ENCODE data around the gene NME9.

- TF ChIP-seq, protein P1, sequence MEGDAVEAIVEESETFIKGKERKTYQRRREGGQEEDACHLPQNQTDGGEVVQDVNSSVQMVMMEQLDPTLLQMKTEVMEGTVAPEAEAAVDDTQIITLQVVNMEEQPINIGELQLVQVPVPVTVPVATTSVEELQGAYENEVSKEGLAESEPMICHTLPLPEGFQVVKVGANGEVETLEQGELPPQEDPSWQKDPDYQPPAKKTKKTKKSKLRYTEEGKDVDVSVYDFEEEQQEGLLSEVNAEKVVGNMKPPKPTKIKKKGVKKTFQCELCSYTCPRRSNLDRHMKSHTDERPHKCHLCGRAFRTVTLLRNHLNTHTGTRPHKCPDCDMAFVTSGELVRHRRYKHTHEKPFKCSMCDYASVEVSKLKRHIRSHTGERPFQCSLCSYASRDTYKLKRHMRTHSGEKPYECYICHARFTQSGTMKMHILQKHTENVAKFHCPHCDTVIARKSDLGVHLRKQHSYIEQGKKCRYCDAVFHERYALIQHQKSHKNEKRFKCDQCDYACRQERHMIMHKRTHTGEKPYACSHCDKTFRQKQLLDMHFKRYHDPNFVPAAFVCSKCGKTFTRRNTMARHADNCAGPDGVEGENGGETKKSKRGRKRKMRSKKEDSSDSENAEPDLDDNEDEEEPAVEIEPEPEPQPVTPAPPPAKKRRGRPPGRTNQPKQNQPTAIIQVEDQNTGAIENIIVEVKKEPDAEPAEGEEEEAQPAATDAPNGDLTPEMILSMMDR (IDR thresholded peaks at IDR 0.05), result no peak
- no peak for TF ChIP-seq MYBL2 (CRISPR knock-in tag; IDR thresholded peaks at IDR 0.05)
- no peak for TF ChIP-seq ZNF423 (CRISPR knock-in tag; IDR thresholded peaks at IDR 0.05)
- TF ChIP-seq, protein P2, sequence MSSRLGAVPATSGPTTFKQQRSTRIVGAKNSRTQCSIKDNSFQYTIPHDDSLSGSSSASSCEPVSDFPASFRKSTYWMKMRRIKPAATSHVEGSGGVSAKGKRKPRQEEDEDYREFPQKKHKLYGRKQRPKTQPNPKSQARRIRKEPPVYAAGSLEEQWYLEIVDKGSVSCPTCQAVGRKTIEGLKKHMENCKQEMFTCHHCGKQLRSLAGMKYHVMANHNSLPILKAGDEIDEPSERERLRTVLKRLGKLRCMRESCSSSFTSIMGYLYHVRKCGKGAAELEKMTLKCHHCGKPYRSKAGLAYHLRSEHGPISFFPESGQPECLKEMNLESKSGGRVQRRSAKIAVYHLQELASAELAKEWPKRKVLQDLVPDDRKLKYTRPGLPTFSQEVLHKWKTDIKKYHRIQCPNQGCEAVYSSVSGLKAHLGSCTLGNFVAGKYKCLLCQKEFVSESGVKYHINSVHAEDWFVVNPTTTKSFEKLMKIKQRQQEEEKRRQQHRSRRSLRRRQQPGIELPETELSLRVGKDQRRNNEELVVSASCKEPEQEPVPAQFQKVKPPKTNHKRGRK (CRISPR knock-in tag; IDR thresholded peaks at IDR 0.05; ENCODE audit: borderline replicate concordance), result no peak
- TF ChIP-seq ATF6 (CRISPR knock-in tag; IDR thresholded peaks at IDR 0.05), result no peak
- TF ChIP-seq SMAD4 (CRISPR knock-in tag; IDR thresholded peaks at IDR 0.05), result no peak
- no peak for TF ChIP-seq IRF1 (CRISPR knock-in tag; IDR thresholded peaks at IDR 0.05)
- TF ChIP-seq FOXP1 (CRISPR knock-in tag; IDR thresholded peaks at IDR 0.05; ENCODE audit: borderline replicate concordance), result no peak
- no peak for TF ChIP-seq TP53 (CRISPR knock-in tag; IDR thresholded peaks at IDR 0.05)
- no peak for TF ChIP-seq E2F1 (CRISPR knock-in tag; IDR thresholded peaks at IDR 0.05)
- no peak for TF ChIP-seq ZSCAN18 (CRISPR knock-in tag; IDR thresholded peaks at IDR 0.05)
- TF ChIP-seq NFYB (CRISPR knock-in tag; conservative IDR thresholded peaks at IDR 0.05; ENCODE audit: low read depth), result no peak
Measured at GRCh38 chr3:138348754-138349739, 19.4 kb upstream of the NME9 start.
